SK-MEL-5 (cell line): Measurements from ENCODE around the gene PHYHIPL. TPM values are rescaled to one million over a fixed set of nuclear protein-coding genes. Genes with fewer than 3 reads are reported as not detected.

Experiments
- DNase-seq: peaks from one replicate; pipeline ENCODE4 v3.0.0-alpha.2; 2016; ENCODE audit warnings: low read depth, low spot score
- in situ Hi-C: cut with HindIII; loops from 2 replicates; pipeline ENCODE4 v1.10.0; 2016; ENCODE audit warnings: low sequenced_read_pairs, high pct_unique_total_duplicates, low pct_unique_long_range_greater_than_20kb
- total RNA-seq: library from RNA; depleted of rRNA; stranded (reverse); fragments of >200 nt; shearing (Covaris generic); gene quantifications from 2 replicates; pipeline ENCODE4 v1.2.3, GENCODE V29; 2014; rRNA removed

Gene PHYHIPL
- total RNA-seq, 1 experiment from 2014 or later = 4.3 TPM

- in situ Hi-C loops = no loop called here
- no peak for DNase-seq
Measured at GRCh38 chr10:59276133-59276532, 99.7 kb downstream of the PHYHIPL start.

- DNase-seq = no peak
- in situ Hi-C loops = no loop called here
Measured at GRCh38 chr10:59276919-59277318, 100.5 kb downstream of the PHYHIPL start.

GRCh38 chr10:59279476-59279875, 103.0 kb downstream of the PHYHIPL start:
- no peak for DNase-seq
- in situ Hi-C loops = no loop called here

- in situ Hi-C loops = no loop called here
- DNase-seq = no peak
Measured at GRCh38 chr10:59279991-59280505, 103.6 kb downstream of the PHYHIPL start.

GRCh38 chr10:59281861-59282260, 105.4 kb downstream of the PHYHIPL start:
- no peak for DNase-seq
- in situ Hi-C loops = no loop called here

- in situ Hi-C loops = no loop called here
- no peak for DNase-seq
Measured at GRCh38 chr10:59283456-59284091, 107.1 kb downstream of the PHYHIPL start.

- in situ Hi-C loops = no loop called here
- DNase-seq = no peak
Measured at GRCh38 chr10:59284118-59284975, 107.9 kb downstream of the PHYHIPL start.

- no peak for DNase-seq
- in situ Hi-C loops = no loop called here
Measured at GRCh38 chr10:59285073-59285472, 108.6 kb downstream of the PHYHIPL start.

GRCh38 chr10:59285848-59286247, 109.4 kb downstream of the PHYHIPL start:
- in situ Hi-C loops = no loop called here
- no peak for DNase-seq

GRCh38 chr10:59287587-59288255, 111.3 kb downstream of the PHYHIPL start:
- no peak for DNase-seq
- in situ Hi-C loops = no loop called here

GRCh38 chr10:59289853-59290252, 113.4 kb downstream of the PHYHIPL start:
- DNase-seq = no peak
- in situ Hi-C loops = no loop called here

- in situ Hi-C loops = no loop called here
- peak; percentile 35 for DNase-seq
Measured at GRCh38 chr10:59290448-59290847, 114.0 kb downstream of the PHYHIPL start.

Other genes starting within 250 kb of the PHYHIPL start
- 0.21 and 0.67 TPM in 2 replicates for gene FAM13C, start 185.9 kb downstream of the PHYHIPL start, total RNA-seq